Measurements from ENCODE around the gene ZIC4.

Gene ZIC4

DNA sequence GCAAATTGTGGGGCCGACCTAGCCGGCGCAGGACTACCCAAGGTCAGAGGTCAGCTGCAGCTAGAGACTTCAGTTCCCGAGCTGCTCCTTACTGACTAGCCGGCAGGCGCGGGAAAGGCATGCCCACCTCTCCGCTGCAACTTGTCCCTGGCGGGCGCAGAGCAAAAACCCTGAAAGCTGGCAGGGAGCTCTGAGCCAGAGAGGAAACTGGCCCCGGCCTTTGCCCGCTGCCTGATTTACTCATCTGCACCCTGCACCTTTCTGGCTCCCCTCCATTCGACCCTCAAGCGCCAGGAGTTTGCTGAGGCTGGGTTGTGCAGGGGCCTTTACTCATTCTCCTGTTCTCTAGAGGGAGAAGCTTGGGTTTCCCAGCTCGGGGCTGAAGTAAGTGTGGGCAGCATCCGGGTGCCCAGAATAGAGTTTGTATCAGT is 1.5 kb downstream of the ZIC4 start:
- no peak for DNase-seq

DNA sequence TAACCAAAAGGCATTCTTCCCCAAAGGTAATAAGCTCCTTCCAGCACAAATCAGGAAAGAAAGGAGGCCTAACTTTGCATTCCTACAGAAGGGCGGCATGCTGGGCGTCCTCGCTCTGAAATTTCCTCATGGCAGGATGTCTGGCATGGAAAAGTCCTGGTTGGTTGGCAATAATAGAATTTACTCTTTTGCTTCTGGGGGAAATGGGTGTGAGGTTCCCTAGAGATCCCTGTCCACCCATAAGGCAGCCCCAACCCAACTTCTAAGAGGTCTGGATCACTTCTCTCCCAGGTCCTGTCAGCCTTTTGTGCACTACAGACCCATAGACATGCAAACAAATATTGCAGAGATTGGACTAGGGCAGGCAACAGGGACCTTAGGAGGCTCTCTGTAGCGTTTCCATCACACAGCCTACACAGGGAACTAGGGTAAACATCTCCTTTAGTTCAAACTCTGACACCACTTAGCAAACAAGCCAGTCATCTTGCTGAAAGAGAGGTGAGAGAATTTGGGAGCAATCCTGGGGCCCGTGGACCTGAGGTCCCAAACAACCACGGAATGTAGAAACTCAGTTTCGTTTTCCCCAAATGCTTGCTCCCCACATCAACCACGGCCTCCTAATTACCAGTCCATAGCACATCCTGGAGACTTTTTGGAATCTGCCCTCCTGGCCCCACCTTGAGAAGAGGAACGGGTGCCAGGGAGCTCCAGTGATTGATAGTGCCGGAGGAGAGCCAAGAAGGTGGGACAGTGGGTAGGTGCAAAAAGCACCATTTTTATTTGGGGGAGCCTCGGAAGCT is 2.1 kb downstream of the ZIC4 start:
- DNase-seq: no peak

DNA sequence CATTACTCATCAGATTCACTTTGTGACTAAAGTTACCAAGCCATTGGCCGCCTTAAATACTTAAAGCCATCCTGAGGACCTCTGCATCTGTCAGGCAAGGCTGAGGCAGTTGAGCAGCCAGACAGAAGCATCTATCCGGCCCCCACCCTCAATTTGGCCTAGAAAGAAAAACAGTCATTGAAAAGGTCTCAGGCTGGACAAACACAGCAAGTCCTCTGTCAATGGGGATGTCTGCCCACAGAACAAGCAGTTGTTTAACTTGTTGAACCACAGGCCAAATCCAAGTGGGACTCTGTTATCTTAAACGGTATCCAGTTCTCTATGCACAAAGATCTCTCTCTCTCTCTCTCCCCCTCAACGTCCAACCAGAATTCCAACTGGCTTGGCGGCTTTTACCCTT is 2.8 kb downstream of the ZIC4 start:
- DNase-seq: no peak

DNA sequence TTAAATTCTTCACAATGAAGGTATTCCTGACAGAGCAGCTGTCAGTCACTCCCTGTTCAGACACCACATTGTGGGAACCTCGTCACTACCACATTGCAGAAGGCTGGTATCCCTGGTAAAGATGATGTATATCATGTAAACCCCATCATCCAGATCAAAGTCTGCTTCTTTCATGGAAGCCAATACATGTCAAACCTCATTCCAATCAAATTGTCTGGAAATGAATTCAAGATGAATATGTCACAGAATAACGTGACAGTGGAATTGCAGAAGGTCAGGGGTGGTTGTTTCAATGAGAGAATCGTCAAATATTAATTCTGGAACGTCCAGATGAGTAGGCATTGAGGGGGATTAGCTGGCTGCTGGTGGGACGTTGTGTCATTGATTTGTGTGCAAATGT is 4.2 kb downstream of the ZIC4 start:
- no peak for DNase-seq

DNA sequence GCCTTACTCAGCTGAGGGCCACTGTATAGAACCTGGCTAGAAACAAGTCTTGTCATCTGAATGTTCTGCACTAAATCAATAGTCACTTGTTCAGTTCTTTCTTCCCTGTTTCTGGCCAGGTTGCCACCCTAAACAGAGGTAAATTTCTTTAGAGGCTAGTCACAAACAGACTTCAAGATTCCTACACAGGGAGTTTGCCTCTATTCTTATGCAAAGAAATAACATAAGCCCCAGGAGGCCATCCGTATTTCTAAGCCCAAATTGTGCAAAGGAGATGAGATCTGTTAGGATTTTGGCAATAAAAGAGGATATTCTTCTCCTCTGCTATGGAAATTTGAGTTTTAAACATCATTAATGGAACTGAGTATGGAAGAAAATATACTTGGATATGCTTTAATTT is 4.9 kb downstream of the ZIC4 start:
- DNase-seq: no peak

DNA sequence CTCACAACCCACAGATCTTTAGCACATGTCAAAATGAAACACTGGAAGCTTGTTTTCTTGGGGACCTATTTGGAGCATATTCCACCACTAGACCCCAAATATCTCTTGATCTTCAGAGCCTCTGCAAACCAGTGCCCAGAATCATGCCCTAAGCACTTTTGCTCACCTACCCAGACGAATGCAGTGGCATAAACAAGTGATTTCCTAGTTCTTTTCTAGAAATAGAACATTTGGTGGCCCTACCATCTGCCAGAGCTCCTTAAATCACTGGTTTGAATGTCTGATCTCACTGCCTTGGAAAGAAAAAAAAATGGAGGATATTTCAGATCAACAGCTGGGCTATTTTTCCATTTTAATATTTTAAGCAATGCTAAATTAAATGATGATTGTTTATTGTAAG is 5.3 kb downstream of the ZIC4 start:
- DNase-seq: no peak

DNA sequence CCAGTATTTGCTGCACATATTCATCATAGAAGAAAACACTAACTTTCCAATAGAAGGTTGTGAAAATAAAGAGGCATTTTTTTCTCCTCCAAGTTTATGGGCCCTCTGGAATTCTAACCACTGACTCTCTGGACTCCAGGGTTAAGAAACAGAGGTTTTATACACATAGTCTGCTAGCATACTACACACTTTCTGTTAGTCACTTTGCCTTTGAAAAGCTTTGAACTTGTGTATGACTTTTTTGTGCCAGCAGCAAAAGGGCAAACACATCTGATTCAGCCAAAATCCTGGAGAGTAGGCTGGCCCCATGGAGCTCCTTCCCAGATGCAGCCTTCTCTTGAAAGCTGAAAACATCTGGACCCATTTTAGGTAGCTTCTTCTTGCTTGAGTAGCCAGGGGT is 6.2 kb downstream of the ZIC4 start:
- DNase-seq: no peak

DNA sequence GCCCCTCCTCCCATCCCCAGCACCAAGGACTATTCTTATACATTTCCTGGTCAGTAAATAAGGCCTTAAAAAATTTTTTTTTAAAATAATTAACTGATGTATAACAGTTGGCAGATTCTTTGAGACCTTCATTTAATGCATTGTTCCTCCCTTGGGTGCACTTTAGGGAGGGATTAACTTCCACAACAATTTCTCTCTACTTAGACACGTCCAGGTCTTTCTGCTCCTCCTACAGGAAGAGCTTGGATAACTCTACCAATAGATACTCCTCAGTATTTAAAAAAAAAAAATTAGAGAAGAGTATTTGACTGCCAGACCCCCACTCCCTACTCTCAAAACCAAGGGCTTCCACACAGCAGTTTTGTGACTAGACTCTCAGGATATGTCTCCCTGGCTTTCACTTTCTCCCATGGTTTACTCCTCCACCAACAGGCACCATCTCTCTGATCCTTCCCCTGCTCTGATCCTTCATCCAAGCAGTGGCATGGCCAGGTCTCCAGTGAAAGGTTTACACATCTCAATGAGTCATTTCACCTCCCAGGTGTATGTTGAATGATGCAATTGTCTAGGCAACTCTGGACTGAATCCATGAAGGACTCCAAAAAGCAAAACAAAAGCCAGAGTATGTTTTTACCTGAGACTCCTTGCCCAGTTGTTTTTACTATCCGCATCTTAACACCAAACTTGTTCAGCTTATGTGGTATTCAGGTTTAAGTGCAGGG is 7.4 kb downstream of the ZIC4 start:
- no peak for DNase-seq

DNA sequence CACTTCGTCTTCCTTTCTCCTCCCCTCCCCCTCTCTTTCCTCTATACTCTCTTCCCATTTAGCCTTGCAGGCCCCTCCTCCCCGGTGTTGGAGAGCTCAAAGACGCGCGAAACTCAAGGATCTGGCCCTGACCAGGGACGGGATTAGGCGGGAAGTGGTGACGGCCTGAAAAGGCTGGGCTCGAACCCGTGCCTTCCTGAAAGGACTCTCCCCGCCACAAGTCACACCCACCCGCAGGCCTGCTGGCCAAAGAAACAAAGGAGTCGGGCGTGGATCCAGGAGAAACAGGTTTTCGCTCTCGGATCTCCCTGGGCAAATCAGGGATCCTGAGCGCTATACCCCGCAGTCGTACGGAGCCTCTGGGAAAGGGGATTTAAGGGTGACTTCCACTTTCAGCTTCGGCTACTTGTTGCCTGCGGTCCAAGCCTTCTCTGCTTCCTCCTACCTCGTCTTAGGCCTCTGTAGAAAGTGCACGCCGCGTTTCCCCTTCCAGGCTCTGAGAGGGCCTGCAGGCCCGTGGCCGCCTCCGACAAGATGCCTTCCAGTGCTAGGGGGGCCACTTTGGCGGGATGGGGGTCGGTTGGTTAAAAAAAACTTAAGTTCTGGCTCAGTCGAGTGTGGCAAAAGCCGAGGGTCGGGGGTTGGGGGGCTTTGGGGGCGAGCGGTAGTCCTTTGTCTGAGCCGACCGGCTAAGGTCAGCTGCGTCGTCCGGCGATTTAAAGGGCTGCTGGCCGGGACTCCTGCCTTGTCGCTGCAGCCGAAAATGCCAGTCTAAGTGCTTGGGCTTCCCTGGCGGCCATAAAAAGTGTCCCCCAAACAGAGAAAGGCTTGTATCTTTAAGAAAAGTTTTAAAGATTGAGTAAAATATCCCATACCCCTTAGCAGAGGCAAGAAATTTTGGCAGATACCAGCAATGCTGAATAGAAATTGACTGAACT is 8.2 kb downstream of the ZIC4 start:
- DNase-seq: peak in 1 of 3 donors; percentile 19

DNA sequence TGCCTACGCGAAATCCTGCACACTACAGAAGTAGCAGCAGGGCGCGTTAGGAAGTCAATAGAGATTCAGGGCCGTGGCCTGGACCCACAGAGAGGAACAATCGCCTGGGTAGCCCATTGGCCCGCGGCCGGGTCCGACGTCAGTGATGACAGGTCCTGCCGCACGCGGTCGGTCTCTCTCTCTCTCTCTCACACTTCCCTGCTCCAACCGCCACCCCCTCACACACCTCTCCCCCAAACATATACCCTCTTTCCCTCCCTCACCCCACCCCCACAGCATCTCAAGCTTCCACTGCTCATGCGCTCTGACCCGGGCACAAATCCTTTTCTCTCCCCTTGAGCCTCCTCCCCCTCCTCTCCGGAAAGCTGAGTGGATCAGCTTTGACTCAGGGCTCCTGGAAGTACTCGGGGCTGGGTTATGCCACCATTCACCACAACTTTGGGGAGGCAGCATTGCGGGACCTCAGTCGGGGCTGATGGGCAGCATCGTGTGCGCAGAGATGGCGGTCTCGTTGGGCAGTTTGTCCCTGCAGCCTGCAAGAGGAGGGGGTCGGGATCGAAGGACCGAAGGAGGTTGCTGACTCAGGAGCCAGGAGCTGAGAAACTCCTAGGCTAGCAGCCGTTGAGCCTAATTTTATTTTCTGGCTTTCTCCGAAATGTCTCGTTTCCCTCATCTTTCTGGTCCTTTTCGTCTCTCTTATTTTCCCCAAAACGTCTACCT is 9.0 kb downstream of the ZIC4 start:
- no peak for DNase-seq

DNA sequence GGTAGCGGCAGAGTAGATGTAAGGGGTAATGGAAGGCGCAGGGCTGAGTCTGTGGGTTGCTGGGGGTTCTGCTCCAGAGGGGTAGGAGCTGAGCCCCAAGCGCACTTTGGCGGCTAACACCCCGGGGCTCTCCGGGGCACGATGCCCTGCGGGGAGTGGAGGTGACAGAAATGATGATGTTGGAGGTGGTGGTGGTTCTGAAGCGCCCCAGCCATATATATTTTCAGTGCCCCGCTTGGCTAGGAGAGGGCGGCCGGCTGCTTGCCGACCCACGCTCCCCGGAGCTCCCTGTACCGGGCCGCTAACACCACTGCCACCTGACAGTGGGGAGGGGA is 9.7 kb downstream of the ZIC4 start:
- DNase-seq: no peak

DNA sequence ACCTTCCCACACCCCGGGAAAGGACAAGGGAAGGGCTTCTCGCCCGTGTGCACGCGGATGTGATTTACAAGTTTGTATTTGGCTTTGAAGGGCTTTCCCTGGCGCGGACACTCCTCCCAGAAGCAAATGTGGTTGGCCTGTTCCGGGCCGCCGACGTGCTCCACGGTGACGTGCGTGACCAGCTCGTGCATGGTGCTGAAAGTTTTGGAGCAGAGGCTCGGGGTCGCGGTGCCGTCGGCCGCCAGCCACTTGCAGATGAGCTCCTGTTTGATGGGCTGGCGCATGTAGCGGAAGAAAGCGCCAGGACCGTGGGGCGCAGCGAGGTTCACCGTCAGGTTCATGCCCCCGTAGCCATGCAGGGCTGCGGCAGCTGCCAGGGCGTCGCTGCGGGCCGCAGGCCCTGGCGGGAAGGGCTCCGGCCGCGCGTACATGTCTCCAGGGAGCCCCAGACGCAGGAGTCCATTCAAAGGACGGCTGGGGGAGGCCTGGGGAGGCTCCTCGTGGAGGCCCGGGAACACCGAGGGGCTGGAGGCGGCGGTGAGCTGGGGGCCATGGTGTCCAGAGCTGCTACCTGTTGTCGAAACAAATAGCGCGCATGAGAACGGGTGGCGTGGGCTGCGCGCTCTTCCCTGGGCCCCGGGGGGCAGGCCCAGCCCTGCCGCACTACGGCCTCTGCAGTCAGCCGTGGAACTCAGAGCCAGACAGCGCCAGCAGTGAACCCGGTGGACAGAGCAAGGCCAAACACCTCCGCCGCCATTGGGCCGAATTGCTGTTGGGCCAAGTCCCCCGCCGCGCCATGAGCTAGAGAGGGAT is 10.2 kb downstream of the ZIC4 start:
- no peak for DNase-seq

DNA sequence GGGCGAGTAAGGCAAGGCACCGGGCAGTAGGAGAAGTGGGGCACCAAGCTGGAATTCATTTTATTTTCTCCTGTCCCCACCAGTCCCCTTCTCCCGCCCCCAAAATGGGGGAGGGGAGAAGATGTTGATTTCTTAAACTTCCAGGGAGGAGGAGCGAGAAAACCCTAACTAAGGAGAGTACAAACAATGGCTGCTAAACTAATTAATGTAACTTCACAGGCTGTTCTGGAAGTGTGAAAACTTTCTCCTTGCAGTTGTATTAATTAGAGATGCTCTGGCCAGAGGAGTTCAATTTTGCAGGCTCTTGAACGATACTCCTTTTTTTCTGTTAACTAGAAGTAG is 11.5 kb downstream of the ZIC4 start:
- no peak for DNase-seq

DNA sequence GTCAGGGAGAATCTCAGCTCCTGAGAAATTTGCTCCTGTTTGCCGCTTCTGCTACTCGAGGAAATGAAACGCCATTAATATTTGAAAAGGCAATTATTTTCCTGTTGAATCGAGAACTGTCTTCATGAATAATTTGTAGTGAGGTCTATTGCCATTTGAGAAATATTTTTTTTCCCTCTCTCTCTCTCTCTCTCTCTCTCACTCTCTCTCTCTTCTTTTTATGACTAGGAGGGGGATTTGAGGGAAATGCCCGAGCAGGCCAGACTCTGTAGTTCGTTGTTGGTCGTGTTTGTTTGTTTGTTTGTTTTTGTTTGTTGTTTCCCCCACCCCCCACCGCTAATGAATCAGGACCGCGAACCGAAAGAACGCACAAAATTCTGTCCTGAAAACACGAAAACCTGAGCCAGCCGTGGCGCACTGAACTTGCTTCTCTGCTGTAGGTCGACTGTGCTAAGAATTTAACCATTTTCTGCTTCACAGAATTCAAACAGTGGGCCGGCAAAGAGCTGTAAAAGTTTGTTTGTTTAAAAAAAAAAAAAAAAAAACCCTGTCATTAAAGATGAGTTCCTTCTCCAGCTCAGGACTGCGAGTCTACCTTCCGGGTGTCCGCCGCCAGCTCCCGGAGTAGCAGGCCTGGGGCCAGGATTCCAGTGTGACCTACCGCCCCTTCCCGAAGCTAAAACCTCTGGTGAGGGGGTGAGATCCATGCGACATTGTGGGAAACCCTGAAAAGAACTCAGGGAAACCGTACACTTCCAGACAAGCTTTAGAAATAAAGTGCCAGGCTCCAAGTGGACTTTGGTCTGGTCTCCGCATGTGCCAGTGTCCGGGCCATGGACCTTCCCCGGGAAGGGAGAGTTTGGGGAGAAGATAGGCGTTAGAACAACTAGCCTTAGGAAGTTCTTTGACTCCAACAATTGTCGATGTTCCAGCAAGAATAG is 12.1 kb downstream of the ZIC4 start:
- DNase-seq: no peak

DNA sequence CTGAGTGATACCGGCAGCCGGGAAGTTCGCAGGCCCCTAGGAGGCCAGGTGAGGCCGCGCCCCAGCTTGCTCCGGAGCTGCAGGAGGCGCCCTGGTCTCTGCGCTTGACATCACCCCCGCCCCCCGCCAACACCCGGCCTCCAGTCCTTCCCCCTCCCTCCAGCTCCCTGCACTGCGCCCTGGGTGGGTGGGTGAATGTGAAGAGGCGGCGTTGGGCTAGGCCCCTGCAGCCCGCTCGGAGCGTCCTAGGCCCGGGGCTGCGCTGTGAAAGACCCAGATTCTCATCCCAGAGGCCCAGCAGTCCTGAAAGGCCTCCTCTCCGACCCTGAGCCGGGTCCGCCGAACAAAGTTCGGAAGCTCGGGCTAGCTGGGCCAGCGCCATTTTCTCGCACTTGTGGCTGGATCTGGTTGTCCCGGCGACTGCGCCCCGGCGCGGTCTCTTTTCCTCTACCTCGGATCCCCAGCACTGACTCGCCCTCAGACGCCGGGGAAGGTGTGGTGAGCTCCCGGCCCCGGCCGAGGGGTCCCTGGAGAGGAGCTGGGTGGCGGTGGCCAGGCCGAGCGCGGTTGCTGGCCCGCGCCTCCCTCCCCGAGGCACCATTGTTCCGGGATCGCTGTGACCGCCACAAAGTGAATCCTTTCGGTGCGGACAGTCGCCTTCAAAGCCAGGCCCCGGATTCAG is 12.9 kb downstream of the ZIC4 start:
- DNase-seq: no peak

DNA sequence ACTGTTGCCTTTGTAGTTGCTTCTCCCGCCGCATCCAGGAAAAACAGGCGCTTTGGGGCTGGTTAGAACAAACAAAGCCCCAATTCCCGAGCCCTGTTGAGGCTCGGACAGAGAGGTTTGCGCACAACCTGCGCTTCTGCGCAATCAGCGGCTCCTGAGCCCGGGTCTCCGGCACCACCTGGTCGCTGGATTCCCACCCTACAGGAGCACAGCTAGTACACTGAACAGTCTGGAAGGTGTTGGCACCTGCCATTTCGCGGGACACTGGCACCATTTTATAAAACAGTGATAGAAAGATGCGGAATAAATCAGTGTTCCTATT is 13.8 kb downstream of the ZIC4 start:
- no peak for DNase-seq

DNA sequence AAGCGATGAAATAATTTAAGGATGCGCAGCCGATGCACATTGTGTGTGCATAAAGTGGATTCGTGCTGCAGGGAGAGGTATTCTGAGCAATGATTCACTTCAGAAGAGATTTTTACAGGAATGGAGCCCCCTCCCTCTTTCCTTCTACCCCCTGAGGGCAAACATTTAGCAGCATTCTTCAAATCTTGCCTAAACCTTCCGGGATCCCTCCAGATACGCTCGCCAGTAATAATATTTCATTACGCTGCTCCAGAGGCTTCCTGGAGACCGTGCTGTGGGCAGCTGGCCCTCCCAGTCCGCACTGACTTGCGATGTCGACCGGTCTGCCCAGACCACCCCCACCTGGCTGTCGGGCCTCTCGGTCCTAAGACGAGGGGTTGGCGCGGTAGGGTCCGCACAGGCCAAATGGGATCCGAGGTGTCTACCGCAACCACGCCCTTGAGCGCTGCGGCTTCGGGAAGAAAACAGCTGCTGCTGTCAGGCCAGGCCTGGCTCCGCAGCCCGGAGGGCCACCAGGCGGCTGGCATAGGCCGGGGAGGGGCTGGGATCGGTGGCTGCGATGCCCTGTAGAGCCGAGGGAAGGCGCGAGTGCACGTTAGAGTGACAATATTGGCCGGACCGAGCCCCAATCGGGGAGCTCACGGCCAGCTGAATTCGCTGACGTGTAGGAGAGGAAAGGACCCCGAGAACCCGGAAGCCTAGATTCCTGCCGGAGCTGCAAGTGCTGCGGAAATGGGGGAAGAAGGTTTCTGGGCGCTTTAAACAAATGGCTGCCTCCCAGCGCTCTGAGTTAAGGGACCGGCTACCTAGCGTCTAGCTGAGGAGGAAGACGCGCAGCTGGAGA is 14.3 kb downstream of the ZIC4 start:
- DNase-seq: no peak

DNA sequence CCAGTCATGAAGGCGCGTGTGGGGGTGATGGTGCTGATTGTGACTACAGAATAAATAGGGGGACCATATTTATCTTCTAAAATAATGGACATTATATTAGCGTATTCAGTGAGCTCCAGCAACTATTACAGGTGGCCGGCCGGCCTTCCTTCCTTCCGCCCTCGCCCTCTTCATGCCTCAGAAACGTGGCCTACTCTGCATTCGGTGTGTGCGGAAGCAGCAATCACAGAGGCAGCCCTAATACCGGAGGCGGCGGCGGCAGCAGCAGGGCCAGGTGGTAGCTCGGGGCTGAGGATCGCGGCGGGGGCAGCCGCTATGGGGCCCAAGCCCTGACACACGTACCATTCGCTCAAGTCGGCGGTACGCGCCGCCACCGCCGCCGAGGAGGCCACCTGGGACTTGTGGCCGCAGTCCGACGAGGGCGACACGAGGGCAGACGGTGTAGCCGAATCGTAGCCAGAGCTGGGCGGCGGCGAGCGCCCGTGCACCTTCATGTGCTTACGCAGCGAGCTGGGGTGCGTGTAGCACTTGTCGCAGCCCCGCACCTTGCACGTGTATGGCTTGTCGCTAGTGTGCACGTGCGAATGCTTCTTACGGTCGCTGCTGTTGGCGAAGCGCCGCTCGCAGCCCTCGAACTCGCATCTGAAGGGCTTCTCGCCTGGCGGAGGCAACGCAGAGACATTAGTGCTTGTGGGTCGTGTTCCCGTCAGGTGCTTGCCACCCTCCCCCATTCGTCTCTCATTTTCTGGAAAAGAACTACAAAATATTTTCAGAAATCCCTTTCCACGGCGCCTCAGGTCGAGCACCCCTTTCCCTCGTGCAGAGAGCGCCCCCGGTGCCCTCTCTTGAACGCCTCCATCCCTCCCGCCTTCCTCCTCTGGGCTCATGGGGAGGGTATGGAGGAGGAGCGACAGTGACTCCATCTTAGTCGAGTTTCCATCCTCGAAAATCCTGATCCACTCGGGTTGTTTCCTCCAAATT is 15.5 kb downstream of the ZIC4 start:
- no peak for DNase-seq

Data from suppressor macrophage treated with lipopolysaccharide for 1 hour (primary cell).